Measurements from ENCODE around the gene APBB2.

Gene APBB2

DNA sequence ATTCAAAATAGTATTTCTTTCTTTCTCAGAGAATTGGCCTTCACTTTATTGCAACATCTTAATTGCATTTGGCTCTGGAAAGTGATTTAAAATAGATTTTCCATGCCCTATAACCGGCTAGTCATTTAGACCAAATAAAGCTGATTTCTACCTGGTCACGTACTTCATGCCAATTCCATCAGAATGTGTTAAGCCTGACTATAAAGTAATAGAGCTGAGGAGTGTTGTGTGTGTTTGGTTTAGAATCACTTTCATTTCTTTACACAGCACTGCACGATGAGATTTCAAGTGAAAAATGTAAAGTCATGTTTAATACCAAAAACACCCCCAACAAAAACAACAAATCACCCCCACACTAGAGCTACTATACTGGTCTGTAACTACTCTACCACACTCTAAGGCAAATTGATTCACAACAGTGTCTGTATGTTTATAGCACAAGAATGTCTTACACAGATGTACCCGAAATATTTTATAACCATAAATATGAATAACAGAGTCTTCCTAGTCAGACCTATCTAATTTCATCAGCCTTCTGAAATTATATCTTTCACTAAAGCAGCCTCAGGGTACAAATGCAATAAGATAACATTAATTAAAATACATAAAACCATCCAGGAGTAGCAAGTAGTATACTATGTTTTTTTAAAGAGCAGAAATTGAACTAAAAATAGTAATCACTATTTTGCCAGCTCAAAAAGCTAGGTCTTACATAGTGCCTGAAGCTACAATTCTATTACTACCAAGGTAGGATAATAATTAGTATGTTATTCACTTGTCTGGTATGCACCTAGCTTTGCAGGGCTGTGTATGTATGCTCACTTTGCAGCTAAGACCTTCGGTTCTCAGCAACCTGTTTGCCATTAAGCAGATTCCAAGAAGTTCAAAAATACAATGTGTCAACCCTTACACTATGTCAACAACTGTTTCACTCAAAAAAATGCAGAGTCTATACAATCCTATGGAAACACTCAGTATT is 28.4 kb downstream of the APBB2 start:
- DNase-seq = no peak

DNA sequence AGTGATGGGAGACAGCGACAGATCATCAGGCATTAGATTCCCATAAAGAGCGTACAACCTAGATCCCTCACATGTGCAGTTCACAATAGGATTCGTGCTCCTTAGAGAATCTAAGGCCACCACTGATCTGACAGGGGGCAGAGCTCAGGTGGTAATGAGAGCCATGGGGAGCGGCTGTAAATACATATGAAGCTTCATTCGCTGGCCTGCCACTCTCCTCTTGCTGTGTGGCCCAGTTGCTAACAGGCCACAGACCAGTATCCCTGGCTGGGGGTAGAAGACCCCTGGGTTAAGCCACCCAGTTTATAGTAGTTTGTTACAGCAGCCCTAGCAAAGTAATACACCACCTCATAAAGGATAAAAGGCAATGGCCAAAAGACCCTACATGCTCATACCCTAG is 30.3 kb downstream of the APBB2 start:
- DNase-seq = no peak

DNA sequence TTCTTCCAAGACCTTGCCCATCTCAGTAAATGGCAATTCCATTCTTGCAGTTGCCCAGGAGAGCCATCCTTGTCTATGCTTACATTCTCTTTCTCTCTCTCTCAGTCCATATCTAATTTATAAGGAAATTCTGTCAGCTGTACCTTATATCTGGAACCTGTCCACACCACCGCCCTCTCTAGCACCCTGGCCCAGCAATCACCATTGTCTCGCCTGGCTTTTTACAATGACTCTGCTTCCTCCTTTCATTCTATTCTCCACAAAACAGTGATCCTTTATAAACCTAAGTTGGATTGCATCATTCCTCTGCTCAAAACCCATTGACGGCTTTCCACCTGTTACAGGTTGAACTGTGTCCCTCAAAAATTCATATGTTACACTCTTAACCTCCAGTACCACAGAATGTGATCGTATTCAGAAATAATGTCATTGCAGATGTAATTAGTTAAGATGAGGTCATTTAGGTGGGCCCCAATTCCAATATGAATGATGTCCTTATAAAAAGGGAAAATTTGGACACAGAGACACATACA is 31.3 kb downstream of the APBB2 start:
- DNase-seq = no peak

DNA sequence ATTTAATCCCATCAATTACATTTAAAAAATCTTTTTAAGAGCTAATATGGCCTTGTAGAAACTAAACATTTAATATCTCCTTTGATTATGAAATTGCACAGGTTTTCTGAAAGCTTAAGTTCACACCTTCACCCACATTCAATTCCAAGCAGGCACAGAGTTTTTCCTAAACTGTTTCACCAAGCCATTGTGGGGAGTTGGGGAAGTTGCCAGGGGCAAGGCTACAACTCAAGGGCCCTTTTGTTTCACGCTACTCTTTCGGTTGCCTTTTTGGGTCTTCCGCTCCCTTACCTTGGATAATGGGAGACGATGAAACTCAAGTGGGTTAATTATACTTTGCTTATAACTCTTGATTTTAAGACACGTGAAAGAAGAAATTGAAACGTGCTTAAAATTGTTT is 33.3 kb downstream of the APBB2 start:
- DNase-seq = no peak

DNA sequence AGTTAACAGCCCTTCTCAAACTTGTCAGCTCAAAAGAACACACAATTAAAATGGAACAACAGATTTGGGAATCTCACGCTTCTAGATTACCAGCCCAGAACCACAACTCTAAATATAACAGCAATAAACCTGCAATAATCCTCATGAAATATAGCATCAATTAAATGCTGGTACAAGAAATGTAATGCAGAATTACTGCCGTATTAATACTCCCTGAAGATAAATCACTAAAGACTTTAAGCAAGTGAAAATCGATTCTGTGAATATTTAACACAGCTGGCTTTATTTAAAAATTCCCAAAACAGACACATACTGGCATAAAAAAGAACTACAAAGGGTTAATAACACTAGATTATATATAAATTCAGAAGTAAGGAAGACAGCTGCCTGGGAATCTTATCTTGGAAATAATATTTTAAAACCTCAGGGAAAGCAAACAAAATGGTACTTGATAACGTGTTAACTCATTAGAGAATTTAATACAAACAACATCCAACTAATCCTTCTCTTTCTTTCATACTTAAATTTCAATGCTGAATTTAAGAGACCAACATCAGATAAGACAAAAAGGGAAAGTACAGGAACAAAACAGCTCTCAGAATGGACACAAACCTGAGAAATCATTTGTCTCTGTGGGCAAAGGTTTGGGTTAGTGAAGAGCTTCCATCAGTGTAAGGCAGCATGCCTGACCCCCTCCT is 34.7 kb downstream of the APBB2 start:
- no peak for DNase-seq

DNA sequence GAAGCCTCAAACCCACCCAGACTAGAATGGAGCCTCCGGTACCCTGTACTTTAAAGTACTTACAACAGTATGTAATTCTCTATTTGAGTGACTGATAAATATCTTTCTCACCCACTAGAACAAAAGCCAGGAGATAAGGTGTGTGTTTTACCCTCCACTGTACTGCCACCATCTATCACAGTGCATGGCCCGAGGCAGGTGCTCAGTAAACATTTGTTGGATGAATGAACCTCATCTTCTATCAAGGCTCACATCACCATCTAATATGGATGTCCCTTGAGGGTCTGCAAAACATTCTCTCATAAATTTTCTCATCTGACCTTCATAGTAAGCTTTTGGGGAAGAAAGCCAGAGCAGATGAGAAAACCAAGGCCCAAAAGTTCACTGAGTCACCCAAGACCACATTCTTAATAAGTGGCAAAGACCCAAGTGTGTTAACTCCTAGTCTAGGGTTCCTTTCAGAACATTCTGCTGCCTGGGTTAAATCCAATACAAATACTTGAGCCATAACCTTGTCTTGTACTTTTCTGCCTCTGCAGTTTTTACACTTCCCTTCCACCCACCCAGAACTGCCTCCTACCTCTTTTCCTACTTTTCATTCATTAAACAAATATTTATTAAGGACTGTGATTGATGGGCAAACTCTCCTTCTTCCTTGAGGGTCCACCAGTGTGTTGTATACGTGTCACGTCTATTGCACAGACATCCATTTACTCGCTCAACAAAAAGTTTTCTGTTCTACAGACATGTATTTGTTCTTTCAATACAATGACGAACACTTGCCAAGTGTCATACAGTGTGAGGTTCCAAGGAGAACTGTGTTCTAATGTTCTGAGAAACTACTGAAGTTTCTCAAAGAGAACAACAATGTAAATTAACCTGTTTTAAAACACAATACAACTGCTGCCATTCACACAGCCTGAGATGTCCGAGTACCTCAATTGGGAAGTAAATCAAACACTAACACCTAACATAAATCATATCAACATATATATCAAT is 35.7 kb downstream of the APBB2 start:
- DNase-seq = no peak

DNA sequence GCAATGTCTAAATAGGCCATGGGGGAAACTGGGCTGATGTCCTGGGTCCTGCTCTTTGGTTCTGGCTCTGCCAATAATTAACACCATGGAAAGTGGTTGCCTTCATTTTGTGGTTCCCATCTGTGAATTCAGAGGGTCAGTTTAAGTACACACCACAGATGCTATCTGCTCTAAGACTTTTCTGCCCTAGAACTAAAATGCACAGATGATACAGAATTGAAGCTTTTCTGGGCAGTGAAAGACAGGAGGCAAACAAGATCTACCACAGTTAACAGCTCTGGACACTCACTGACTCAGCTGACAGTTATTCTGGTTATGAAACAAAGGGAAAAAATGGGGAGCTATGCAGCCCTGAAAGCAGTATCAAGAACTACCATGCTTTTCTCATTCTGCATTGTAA is 37.3 kb downstream of the APBB2 start:
- DNase-seq = no peak

DNA sequence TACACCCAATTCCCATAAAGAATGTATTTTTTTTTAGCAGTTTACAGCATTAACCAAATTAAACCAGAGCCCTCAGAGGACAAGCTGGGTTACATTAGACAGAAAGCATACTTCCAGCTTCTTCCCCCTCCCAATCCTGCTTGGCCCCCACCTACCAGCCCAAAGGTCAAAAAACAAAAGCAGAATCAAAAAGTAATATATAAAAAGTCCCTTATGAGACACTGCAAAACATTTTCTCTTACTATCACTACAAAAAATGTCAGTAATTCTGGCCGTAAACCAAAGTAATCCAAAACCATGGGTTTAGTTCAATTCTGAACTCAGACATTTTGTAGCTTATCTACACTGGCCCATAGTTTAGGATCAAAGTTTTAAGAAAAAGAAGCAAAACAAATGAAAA is 38.0 kb downstream of the APBB2 start:
- DNase-seq = no peak

DNA sequence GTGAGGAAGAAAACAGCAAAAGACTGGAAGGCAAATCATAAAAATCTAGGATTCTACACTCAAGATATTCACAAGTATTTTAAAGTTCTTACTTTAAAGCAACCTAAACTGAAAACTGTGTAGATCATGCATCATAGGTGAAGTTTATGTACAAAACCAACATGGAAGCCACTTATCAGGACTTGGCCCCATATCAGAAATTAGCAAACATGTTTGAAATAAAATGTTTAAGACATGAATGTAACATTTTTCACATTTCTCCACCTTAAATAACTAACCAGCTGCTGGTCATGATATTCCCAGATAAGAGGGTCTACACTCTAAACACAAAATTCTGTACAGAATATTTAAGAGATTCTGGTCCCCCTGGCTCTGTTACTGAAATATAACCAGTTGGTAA is 38.5 kb downstream of the APBB2 start:
- DNase-seq = no peak

DNA sequence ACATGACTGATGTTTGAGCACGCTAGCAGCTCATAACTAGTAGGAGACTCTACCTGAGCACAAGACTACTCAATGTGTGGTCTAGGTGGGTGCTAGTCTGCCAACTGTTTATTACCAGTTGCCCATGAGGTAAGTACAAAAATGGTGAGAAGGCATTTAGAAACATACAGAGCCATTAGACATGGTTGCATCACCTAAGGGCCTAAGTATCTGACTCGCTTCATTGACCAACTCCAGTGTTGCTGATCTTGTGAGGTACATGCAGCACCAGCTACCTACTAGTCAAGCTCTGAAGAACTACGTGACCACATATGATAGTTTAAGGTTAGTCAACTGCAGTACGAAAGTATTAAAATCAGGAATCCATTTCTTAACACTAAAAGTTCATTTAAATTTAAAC is 39.9 kb downstream of the APBB2 start:
- DNase-seq = no peak

DNA sequence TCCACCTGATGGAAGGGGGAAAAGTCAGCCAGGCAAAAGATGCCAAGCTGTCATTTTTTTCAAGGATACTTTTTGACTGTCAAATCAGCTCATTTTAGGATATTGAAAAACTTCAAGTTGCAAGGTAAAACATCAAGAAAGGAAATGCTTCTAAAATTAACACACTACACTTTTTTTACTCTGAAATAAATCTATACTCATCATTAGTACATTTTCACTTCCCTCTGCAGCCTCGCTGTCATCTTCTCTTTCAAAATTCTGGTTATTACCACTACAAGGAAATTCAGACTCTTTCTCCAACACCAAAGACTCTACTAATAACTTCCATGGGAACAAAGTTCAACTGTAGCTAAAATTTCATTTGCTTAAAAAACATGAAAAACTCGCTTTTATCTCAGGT is 41.6 kb downstream of the APBB2 start:
- no peak for DNase-seq

DNA sequence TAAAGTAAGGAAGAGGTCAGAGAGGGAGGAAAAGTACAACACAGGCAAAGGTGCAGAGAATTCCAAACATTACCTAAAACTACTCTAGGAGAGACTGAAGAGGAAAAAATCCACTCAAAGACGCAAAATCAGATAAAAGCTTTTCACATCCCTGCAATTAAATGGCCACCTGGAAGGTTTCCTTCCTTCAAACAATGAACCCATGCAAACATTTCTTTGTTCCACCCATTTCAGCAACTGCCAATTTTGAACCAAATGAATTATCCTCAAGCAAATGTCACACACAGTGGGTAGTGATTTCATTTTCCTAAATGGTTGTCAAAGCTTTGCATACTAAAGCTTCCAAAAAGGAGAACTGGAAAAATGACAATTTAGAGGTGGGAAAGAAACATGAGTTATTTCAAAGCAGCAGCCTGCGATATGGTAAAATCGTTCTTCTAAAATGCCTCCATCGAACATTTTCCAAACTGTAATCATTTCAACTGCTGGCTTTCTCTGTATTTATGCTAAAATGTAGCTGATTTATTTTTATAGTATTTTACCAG is 45.0 kb downstream of the APBB2 start:
- no peak for DNase-seq

DNA sequence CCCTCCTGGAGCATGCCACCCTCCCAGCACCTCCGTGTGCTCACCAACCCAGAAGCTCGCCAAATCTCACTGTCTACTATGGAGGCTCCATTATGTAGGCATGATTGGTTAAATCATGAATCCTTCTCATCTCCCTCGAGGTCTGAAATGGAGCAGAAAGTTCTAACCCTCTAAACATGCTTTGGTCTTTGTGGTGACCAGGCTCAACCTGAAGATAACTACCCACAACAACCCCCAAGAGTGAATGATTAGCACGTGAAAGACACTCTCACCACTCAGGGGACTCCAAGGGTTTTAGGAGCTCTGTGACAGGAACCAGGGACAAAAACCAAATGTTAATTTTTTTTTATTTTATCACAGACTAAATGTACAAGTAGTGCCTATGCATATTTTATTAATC is 47.2 kb downstream of the APBB2 start:
- DNase-seq = no peak

DNA sequence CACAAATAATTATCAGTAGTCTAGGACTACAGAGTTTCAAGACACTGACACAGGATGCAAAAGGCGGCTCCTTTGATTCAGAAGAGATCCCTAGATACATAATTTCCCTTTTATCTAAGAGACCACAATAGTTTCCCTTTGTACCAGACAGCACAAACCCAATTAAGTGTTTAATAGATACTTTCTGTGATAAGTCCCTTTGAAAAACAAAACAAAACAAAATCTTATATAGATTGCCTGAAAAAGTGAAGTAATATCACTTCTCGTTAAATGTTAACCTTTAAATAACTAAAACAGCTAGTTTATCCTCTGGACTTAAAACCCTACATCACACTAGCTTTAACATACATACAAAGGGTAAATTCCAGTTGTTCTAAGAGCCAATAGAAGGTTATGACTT is 49.9 kb downstream of the APBB2 start:
- DNase-seq = no peak

DNA sequence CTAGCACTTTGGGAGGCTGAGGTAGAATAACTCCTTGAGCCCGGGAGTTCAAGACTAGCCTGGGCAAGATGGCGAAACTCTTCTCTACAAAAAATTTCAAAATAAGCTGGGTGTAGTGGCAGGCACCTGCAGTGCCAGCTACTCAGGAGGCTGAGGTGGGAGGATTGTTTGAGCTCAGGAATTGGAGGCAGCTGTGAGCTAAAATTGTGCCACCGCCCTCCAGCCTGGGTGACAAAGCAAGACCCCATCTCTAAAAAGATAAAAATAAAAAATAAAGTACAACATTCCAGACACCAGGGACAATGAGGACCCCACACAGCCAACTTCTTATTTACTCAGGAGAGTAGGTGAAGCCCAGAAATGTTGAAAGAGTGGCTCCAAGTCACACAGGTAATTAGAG is 53.0 kb downstream of the APBB2 start:
- no peak for DNase-seq

DNA sequence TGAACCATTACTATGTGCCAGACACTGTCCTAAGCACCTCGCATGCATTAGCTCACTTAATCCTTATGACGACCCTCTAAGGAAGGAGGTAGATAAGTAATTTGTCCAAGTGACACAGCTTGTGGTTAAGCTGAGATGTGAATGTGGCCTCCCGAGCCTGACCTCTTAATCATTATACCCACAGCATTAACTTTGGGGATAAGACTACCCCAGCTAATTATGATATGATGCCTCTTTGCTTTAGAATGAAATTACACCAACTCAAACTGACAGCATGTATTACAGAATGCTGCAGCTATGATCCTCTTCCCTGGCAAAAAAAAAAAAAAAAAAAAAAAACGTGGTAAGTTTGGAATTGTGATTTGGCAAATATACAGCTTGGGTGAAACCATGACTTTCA is 53.5 kb downstream of the APBB2 start:
- DNase-seq = no peak

DNA sequence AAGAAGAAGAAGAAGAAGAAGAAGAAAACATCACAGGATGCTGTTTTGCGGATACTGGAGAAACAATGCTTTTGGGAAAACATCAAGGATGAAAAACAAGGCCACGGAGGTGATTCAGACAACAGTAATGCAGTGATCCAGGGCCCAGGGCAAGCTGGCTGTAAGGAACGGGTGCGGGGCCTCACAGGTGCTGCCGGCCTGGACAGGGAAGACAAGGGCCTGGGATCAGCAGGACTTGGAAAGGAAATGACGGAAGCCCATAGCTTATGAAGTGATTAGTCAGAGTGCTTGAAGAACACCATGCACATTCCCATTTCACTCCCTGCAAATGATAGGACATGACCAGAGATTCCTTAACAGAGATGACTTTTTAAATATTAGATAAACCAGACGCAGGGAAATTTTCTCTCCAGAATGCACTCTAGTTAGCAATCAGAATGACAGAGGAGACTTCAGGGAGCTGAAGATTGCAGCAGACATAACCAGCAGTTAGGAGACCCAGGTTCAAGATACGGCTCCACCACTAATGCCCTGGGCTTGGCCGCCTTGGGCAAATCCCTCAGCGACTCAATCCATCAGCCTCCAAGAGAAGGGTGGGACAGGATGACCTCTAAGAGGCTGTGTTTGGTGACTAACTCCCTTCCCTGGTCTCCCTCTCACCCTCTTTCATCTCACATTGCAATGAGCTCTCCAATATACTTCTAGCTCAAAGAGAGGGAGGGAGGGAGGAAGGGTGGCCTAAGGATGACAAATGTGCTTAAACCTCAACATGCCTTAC is 54.1 kb downstream of the APBB2 start:
- DNase-seq = no peak

DNA sequence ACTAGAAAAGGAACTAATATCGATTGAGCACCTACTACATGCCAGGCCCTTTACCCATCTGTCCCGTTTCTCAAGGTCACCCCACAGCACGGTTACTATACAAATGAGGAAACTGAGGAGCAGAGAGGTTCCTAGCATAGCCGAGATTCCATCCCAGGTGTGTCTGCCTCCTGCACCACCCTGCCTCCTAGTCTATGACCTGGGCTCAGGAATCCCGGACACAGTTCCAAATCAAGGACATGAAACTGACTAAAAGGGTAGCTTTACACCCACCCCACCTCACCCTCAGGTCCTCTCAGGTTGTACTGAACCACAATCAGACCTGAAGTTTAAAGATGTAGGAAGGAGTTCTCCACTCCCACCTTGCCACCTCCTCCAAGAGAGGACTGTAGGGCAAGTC is 55.6 kb downstream of the APBB2 start:
- DNase-seq = no peak

DNA sequence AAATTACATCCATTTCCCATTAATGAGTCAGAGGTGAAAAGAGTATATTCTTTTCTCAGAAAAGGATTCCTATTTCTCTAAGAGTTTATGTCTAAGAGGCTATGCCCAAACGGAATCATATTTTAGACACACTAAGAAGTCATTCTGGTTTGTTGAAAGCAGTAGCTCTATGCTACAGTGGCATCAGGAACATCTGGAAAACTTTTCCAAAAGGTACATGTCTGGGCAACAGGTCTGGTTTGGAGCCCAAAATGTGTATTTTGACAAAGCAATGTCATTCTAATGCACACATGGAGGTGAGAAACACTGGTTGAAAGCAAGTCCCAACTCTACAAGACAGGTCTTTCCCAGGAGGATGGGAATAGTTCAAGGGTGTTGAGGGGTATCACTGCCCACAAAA is 56.1 kb downstream of the APBB2 start:
- DNase-seq = no peak

DNA sequence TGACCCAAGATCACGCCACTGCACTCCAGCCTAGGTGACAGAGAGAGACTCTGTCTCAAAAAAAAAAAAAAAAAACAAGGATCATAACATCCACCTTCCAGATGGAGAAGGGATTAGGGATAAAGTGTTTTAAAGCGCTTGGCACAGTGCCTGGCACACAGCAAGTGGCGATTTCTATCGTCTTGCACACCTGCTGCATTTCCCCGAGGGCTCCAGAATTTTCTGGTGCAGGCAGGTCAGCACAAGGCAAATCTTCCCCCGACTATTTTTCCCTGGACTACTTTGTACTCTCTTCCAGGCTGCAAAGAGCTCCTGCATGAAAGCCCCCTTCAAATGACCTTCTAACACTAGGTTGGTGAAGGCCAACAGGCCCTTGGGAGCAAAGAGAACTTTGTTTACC is 57.3 kb downstream of the APBB2 start:
- no peak for DNase-seq

DNA sequence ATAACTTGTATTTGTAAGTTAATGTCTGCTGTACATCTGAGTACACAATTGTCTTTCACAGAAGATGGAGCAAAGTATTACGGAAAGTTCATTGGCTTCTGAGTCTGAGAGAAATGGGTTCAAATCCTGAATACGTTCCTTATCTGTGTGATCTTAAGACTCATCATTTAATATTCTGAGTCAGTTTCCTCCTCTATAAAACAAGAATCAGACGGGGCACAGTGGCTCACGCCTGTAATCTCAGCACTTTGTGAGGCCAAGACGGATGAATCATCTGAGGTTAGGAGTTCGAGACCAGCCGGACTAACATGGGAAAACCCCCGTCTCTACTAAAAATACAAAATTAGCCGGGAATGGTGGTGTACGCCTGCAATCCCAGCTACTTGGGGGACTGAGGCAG is 57.8 kb downstream of the APBB2 start:
- DNase-seq = no peak
